GM18505 (cell line): ENCODE measurements around the gene TOMM7.

Experiments used
- ATAC-seq: cut with Tn5 transposase; IDR thresholded peaks from one replicate; pipeline ENCODE4 v1.9.1; 2021; ENCODE audit not compliant: unreplicated experiment
- POLR2A ChIP-seq: IDR thresholded peaks from 4 replicates; pipeline ENCODE4 v1.6.1; 2011; ENCODE audit warnings: borderline replicate concordance; ENCODE audit not compliant: insufficient read depth, insufficient read length; ENCODE audit errors: extremely low read depth

The TOMM7 gene

GRCh38 chr7:22822486-22823141 lies at the start of gene TOMM7:
Gene TOMM7, minus strand, starts transcription at chr7:22822849. Its CDS starts 70 bp downstream, at chr7:22822779.
- peak; percentile 90 for TF ChIP-seq POLR2A
- ATAC-seq, result peak; percentile 86

DNA sequence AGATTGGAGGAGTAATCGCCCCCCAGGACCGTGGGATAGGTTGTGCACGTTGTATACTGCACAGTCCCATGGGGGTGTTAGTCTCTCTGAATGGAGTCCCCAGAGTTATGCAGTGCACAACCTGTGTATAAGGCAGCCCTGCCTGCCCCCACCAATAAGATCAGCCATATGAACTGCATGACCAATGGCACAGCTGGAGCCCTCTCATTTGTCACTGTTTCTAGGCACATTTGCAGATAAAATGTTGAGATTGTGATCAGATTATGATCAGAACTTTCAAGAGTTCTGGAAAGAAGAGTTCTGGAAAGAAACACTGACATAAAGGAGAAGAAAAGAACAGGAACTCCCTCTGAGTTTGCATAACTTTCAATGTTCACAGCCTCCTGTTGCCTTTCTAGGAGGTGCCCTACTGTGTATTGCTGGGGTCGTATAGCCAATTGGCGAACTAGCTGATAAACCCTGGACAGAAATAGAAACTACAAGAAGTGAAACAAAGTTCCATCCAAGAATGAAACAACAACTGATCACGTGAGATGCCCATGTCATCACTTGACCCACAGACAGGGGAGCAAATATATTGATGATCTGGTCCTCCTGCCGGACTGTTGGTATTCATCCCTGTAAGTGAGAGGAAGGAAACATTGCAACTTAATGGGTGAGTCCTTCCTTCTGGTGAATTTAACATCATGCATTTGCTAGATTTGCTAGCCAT lies 49.6 kb upstream of the TOMM7 start:
- no peak for TF ChIP-seq POLR2A
- peak; percentile 94 for ATAC-seq

DNA sequence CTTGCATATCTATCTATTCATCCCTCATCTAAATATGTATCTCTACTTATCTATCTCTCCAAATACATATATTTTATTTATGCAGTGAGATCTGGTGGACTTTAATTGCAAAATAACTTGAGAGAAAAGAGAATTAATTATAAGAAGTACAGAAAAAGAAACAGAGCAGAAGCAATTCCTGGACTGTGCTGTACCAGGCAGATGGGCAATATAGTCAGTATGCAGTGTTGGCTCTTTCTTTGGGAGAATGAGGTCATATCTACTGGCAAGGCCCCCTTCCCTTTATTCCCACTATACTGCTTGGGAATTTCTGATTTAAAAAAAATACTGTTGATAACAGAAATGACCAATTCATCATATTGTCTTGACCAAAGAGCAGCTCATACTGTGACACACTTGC lies 49.0 kb upstream of the TOMM7 start:
- no peak for ATAC-seq
- no peak for TF ChIP-seq POLR2A

GRCh38 chr7:22868509-22868908 lies 45.9 kb upstream of the TOMM7 start:
- no peak for TF ChIP-seq POLR2A
- no peak for ATAC-seq

GRCh38 chr7:22867589-22867988 lies 44.9 kb upstream of the TOMM7 start:
- TF ChIP-seq POLR2A, result no peak
- ATAC-seq, result no peak

DNA sequence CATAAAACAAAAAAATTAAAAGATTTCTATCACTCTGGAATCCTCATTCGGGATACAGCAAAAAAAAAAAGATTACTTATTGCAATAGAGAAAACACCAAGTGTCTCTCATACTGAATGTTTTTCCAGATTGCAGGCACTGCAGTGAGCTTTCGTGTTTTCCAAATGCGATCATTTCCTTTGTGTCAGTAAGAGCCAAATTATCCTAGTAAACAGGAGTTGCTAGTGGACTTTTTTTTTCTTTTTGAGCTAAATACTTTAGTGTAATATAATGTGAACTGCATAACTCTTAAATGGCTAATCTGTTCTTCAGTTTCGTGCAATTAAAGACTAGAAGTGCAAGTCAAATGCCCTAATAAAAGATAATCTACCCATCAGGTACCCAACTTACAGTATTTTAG lies 44.4 kb upstream of the TOMM7 start:
- no peak for ATAC-seq
- TF ChIP-seq POLR2A, result no peak

GRCh38 chr7:22865602-22865960 lies 42.9 kb upstream of the TOMM7 start:
- ATAC-seq, result no peak
- no peak for TF ChIP-seq POLR2A

DNA sequence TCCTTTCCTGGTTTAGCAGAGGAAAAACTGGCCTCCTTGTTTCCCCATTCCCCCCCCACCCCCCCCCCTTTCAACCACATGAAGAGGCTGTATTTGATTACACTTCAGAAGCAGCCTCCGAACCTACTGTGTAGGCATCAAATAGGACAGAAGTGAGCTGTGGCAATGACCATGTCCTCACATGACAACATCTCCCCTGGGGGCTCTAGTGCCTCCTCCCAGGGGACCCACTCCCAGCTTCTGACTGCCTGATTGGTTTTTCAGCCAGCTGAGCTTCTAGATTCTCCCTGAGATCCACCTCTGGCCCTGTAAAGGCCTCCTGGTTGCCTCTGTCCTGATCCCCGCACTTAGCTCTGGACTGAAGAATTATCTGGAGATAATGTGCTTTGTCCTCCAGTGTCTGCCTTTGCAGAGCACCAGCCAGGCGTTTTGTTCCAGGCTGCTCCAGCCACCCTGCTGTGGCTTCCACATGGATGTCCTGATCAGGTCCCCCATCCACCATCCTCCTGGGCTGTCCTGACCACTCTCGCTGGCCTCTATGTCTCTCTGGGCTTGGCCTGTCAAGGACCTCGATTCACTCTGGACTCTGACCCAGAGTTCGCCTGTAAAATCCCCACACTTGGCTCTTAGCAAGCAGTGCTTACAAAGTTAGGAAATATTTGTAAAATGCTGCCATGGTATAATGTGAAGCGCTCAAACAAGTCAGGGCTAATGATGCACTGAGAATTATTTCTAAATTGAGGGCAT lies 42.4 kb upstream of the TOMM7 start:
- ATAC-seq, result no peak

DNA sequence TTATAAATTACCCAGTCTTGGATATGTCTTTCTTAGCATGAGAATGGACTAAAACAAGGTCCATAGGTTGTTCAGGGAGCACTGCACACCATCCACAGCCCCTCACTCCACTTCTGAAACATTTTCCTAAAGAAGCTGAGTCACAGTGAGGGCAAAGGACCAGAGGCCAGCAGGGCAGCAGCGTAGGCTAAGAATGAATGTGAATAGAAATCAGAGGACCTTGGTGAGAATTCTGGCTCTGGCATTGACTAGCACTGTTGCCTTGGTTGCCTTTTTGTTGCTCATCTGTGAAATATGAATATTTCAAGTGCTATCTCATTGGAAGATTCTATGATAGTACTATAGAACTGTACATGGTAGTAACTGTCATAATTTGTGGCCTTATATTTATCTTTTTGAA lies 41.7 kb upstream of the TOMM7 start:
- no peak for ATAC-seq
- TF ChIP-seq POLR2A, result no peak

More for the DNA sequence above, 42.4 kb upstream of the TOMM7 start:
- no peak for TF ChIP-seq POLR2A

- TF ChIP-seq POLR2A, result no peak
- ATAC-seq, result no peak
Observed at GRCh38 chr7:22863156-22863899, 40.7 kb upstream of the TOMM7 start.

DNA sequence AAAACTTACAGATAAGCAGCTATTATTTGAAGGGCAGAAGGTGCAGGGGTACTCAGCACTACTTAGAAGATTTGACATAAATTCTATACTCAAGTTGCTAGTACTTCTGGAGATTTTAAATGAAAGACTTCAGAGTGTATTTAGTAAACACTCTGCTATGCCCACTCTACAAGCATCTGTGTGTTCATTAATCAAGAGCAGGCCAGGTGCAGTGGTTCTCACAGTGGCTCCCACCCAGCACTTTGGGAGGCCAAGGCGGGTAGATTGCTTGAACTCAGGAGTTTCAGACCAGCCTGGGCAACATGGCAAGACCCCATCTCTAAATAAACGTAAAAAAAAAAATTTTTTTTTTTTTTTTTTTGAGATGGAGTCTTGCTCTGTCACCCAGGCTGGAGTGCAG lies 38.9 kb upstream of the TOMM7 start:
- ATAC-seq, result no peak
- TF ChIP-seq POLR2A, result no peak

DNA sequence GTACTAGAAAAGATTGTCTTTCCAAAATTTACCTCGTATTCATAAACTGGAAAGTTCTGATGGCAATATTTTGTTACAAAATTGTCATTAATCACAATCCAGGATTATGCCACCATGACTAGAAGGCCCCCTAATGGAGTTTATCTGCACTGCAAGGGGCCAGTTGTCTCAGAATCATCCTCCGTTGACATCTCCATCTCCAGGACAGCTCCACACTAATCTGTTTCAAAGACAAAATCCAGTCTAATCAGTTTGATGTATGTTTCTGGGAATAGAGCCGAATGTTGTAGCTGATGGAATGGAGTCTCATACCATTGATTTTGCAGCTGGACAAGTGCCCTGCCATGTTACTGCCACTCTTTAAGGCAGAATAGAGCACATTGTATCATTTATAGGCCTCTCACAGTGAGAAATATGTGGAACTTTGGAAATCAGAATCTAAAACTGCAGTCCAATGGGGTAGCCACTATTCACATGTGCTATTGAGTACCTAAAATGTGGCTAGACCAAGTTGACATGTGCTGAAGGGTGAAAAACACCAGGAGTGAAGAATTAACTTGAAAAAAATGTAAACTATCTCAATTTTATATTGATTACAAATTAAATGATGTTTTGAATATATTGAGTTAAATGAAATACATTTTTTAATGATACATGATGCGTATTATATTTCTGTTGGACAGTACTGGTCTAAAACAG lies 38.3 kb upstream of the TOMM7 start:
- ATAC-seq, result no peak
- TF ChIP-seq POLR2A, result no peak

DNA sequence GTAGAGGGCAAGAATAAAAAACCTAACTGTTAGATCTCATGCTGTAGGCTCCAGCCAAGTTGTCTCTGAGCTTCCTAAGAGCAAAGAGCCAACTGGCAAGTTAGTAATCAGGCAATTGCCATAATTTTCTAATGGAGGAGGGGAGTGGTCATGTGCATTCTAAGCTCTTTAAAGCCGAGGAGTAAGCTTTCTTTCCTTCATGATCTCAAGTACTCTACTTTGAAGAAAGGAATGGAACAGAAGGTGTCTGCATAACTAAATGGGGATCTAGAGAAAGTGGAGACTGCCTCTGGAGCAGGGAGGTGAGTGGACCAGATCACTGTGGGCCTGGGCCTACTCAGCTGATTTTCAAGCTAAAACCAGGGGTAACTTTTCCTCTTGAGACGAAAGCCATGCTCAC lies 37.7 kb upstream of the TOMM7 start:
- no peak for ATAC-seq
- TF ChIP-seq POLR2A, result peak; percentile 40

- TF ChIP-seq POLR2A, result no peak
- ATAC-seq, result no peak
Observed at GRCh38 chr7:22859641-22860290, 37.1 kb upstream of the TOMM7 start.
